Eye (tissue), 1 donor: Measurements from ENCODE around the gene LIN7A.
A peak's percentile ranks its signal among the peaks of the same experiment; 100 is the strongest.
"Not testable (repeated sequence)": the region's sequence is repeated elsewhere in the genome, so short reads cannot be mapped to it uniquely, and the experiment has no call there.

Source experiments
- DNase-seq: peaks from one replicate; pipeline ENCODE4 v3.0.0-alpha.2; 2015

Gene LIN7A

GRCh38 chr12:80802652-80803400 lies 134.9 kb downstream of the LIN7A start:
- no peak for DNase-seq

DNA sequence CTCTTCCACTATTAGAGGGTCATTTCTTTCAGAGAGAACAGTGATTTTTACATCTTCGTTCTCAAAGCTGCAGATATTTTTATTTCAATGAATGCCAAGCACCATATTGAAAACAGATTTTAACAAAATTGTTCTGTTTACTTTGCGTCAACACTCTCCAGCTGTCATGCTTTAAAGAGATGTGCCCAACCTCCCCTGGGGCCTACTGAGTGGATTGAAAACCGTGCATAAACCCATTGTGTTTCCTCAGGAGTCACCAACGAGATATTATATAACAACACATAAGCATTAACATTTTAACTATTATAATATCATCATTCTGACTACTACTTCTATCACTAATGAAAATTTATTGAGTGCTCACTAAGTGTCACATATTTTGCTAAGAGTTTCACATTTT lies 139.5 kb downstream of the LIN7A start:
- peak; percentile 10 for DNase-seq

GRCh38 chr12:80794551-80794950 lies 143.2 kb downstream of the LIN7A start:
- DNase-seq, result peak; percentile 10

- no peak for DNase-seq
Measured at GRCh38 chr12:80792861-80793260, 144.9 kb downstream of the LIN7A start.

DNA sequence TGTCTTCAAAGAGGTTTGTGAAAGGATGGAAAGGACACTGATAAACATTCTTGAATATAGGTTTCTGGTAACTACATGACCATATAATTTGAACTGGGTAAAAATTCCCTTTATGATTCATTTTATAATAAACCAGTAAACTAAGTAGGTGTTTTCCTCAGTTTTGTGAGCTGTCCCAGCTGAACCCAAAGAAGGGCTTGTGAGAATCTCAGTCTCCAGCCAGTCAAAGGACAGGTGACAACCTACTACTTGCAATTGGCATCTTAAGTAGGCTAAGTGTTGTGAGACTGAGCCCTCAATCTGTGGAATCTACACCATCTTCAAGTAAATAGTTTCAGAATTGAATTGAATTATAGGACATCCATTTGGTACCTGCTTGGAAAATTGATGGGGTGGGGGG lies 145.9 kb downstream of the LIN7A start:
- no peak for DNase-seq

DNA sequence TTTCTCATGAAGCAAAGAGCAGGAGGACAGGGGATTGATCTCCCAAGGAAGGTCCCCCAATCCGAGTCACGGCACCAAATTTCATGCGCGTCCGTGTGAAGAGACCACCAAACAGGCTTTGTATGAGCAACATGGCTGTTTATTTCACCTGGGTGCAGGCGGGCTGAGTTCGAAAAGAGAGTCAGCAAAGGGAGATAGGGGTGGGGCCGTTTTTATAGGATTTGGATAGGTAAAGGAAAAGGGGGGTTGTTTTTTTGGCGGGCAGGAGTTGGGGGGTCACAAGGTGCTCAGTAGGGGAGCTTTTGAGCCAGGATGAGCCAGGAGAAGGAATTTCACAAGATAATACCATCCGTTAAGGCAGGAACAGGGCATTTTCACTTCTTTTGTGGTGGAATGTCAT lies 149.3 kb downstream of the LIN7A start:
- not testable (repeated sequence) for DNase-seq

DNA sequence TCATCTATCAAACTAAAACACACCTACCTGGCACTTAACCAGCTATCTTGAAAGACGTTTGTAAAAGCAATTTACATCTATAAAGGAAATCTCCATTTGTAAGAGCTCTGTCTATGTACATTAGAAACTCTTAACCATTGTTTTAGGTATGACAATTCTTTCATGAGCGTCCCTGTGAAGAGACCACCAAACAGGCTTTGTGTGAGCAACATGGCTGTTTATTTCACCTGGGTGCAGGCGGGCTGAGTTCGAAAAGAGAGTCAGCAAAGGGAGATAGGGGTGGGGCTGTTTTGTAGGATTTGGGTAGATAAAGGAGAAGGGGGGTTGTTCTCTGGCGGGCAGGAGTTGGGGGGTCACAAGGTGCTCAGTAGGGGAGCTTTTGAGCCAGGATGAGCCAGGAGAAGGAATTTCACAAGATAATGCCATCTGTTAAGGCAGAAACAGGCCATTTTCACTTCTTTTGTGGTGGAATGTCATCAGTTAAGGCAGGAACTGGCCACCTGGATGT lies 154.7 kb downstream of the LIN7A start:
- not testable (repeated sequence) for DNase-seq

- no peak for DNase-seq
Measured at GRCh38 chr12:80781313-80781712, 156.4 kb downstream of the LIN7A start.

GRCh38 chr12:80780746-80781145 lies 157.0 kb downstream of the LIN7A start:
- DNase-seq, result no peak

- DNase-seq, result peak; percentile 62
Measured at GRCh38 chr12:80778005-80778541, 159.7 kb downstream of the LIN7A start.

GRCh38 chr12:80777587-80777986 lies 160.1 kb downstream of the LIN7A start:
- no peak for DNase-seq

- no peak for DNase-seq
Measured at GRCh38 chr12:80776706-80777105, 161.0 kb downstream of the LIN7A start.

GRCh38 chr12:80770958-80771357 lies 166.8 kb downstream of the LIN7A start:
- no peak for DNase-seq

- no peak for DNase-seq
Measured at GRCh38 chr12:80769553-80770140, 168.1 kb downstream of the LIN7A start.

- DNase-seq, result no peak
Measured at GRCh38 chr12:80766897-80767296, 170.8 kb downstream of the LIN7A start.

DNA sequence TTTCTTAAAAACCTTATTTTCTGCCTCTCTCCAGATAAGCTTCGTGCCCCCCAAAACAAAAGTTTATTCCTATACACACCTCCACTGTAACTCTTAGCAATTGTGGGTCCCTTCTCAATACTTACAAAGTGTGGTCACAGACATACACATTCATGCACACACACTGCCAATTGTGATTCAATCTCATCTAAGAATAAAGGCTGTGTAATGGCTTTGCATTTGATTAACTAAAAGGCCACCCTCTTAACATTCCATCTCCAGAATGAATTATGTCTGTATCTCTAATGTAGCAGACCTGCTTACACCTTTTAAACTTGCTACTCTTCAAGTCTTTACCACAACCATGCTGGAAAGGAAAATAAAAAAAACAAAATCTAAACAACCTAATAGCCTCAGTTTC lies 171.5 kb downstream of the LIN7A start:
- DNase-seq, result no peak

GRCh38 chr12:80763874-80764273 lies 173.9 kb downstream of the LIN7A start:
- DNase-seq, result peak; percentile 84

DNA sequence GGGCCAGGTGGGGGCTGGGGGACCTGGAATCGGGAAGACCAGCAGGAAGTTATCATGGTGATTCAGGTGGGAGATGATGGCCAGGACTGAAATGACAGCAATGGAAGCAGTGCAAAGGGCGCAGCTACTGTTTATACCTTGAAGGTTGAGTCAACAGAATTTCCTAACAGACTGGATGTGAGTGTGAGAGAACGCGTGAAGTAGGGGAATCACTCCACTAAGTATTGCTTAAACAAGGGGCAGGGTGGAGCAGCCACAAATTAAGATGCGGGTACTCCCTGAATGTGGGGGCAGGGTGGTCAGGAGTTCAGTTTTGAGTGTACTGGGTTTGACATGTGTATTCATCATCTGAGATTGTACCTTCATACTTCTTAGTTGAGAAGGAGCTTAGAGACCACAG lies 175.9 kb downstream of the LIN7A start:
- DNase-seq, result no peak

DNA sequence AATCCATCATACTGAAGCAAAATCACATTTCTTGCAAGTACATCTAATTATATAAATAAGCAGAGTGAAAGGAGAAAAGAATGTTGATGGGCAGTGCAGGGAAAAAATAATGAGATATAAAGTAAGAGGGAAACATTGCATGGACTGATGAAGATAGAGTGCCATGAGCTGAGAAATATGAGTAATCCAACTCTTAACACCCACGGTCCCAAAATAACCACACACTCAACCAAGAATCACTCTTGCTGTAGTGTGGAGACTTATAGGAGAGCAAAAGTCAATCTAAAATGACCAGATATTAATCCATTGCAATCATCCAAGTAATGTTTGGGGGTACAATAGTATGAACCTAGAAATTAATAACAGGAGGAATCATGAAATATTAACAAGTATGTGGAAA lies 180.9 kb downstream of the LIN7A start:
- DNase-seq, result no peak

GRCh38 chr12:80754274-80754673 lies 183.5 kb downstream of the LIN7A start:
- DNase-seq, result no peak

DNA sequence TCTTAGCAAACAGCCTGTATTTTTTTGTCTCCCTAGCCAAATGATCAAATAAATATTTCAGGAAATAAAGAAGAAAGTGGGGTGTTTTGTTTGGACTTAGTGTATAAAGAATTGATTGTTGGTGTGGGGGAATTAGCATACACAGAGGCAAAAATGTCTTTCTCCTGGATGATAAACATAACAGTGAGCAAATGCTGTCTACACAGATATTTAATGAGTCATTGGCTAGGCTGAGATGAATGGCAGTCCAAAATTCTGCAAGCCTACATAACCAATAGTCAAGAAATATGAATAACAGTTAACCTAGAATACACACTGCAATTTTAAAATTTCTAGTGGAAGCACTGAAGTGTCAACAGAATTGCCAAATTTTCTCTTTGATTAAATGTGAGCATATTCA lies 185.3 kb downstream of the LIN7A start:
- no peak for DNase-seq

DNA sequence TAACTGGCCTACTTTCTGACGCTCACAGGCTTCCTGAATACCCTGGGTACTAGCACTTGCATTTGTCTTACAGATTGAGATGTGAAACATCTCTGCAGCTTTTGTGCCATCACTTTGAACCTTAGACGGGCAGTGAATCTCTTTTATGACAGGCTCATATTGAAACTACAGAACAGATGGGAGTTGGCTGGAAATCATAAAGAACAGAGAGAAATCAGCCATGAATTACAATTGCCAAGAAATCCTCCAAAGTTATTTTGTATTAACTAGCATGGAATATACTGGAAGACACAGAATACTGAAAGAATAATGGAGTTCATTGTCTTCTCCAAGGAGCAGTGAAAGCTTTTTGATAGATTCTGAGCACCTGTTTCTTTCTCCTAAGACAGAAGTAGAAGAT lies 188.3 kb downstream of the LIN7A start:
- DNase-seq, result no peak

DNA sequence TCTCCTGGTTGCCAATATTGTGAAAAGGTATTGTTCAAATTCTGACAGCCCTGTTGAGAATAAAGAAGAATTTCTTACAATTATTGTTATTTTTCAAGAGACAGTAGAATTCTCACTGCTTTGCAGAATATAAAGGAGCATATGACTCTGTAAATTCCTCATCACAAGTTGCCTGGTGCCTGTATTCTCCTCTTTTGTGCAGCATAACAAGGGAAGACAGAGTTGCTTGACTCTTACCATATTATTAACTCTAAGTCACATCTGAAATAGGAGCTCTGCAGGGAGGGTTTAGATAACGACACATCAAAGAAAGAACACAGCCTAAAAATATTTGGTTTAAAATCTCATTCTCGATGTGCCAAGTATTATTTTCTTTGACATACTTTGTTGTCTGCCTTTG lies 189.9 kb downstream of the LIN7A start:
- no peak for DNase-seq

- no peak for DNase-seq
Measured at GRCh38 chr12:80745851-80746505, 191.8 kb downstream of the LIN7A start.
